IPS-11a (cell line): Measurements from ENCODE around the gene PGGHG.
"Not testable (repeated sequence)": the region's sequence is repeated elsewhere in the genome, so short reads cannot be mapped to it uniquely, and the experiment has no call there.

ENCODE experiments used
- H3K4me3 ChIP-seq: one replicate; pipeline ENCODE4 v1.5.1; 2013; ENCODE audit warnings: low read depth, low read length, control low read depth

PGGHG gene

GRCh38 chr11:311013-311748, 22.3 kb downstream of the PGGHG start:
- H3K4me3 ChIP-seq, result not testable (repeated sequence)

GRCh38 chr11:312092-312816, 23.3 kb downstream of the PGGHG start:
- no peak overlapping the region for H3K4me3 ChIP-seq

- no peak overlapping the region for H3K4me3 ChIP-seq
These were observed 24.4 kb downstream of the PGGHG start for GRCh38 chr11:313304-313786.

GRCh38 chr11:313787-314553, 25.0 kb downstream of the PGGHG start, which contains the start of gene IFITM1:
TSS of gene IFITM1 (plus strand) at chr11:314040. CDS start at chr11:314171, 131 bp downstream.
- peak within 1 kb of the TSS; percentile 75 for H3K4me3 ChIP-seq

- H3K4me3 ChIP-seq, result peak overlapping the region; percentile 75
These were observed 25.6 kb downstream of the PGGHG start for GRCh38 chr11:314554-314875.

- H3K4me3 ChIP-seq, result peak overlapping the region; percentile 75
These were observed 26.1 kb downstream of the PGGHG start for GRCh38 chr11:315051-315481.

GRCh38 chr11:315516-315994, 26.6 kb downstream of the PGGHG start:
- peak overlapping the region; percentile 75 for H3K4me3 ChIP-seq

- H3K4me3 ChIP-seq, result peak overlapping the region; percentile 75
These were observed 27.2 kb downstream of the PGGHG start for GRCh38 chr11:316031-316701.

GRCh38 chr11:316891-317301, 28.0 kb downstream of the PGGHG start:
- peak overlapping the region; percentile 75 for H3K4me3 ChIP-seq

- not testable (repeated sequence) for H3K4me3 ChIP-seq
These were observed 28.9 kb downstream of the PGGHG start for GRCh38 chr11:317668-318404.

- not testable (repeated sequence) for H3K4me3 ChIP-seq
These were observed 29.6 kb downstream of the PGGHG start for GRCh38 chr11:318405-319120.

- H3K4me3 ChIP-seq, result peak overlapping the region; percentile 6
These were observed 30.4 kb downstream of the PGGHG start for GRCh38 chr11:319121-319887.

- H3K4me3 ChIP-seq, result peak overlapping the region; percentile 6
These were observed 31.0 kb downstream of the PGGHG start for GRCh38 chr11:319888-320273.

GRCh38 chr11:324156-324555, 35.2 kb downstream of the PGGHG start:
- no peak overlapping the region for H3K4me3 ChIP-seq

GRCh38 chr11:324593-325517, 35.9 kb downstream of the PGGHG start:
- not testable (repeated sequence) for H3K4me3 ChIP-seq

GRCh38 chr11:325796-326591, 37.1 kb downstream of the PGGHG start:
- H3K4me3 ChIP-seq, result no peak overlapping the region

GRCh38 chr11:326592-326841, 37.6 kb downstream of the PGGHG start:
- H3K4me3 ChIP-seq, result no peak overlapping the region
